Astrocyte (in vitro differentiated cells and primary cell): ENCODE measurements around the gene CDCA5. TPM values are rescaled to one million over a fixed set of nuclear protein-coding genes. Genes with fewer than 3 reads are reported as not detected.

Experiments
- DNase-seq: peaks from one replicate; pipeline ENCODE4 v3.0.0-alpha.2; 2010; ENCODE audit warnings: low read depth
- FAIRE-seq: peaks from 2 replicates; lab custom pipeline; 2011; peaks lifted over from hg19 to GRCh38; lab: Jason Lieb, UNC
- H2AFZ ChIP-seq: 2 replicates; pipeline ENCODE4 v1.6.0; 2012; ENCODE audit warnings: low read depth, low read length, inconsistent platforms
- H3K27ac ChIP-seq: 2 replicates; pipeline ENCODE4 v1.5.1; 2011; ENCODE audit warnings: low read depth, low read length, inconsistent platforms
- H3K27me3 ChIP-seq: 2 replicates; pipeline ENCODE4 v1.6.0; 2011; ENCODE audit warnings: low read length, inconsistent platforms; ENCODE audit not compliant: insufficient read depth
- H3K36me3 ChIP-seq: 2 replicates; pipeline ENCODE4 v1.5.1; 2011; ENCODE audit warnings: low read length, inconsistent platforms; ENCODE audit not compliant: insufficient read depth
- H3K4me1 ChIP-seq: 2 replicates; pipeline ENCODE4 v1.5.1; 2011; ENCODE audit warnings: low read length, inconsistent platforms; ENCODE audit not compliant: insufficient read depth
- H3K4me2 ChIP-seq: 2 replicates; pipeline ENCODE4 v1.6.0; 2012; ENCODE audit warnings: low read length, inconsistent platforms
- H3K4me3 ChIP-seq: 2 replicates; pipeline ENCODE4 v1.5.1; 2011; ENCODE audit warnings: low read depth, mild to moderate bottlenecking, low read length, inconsistent platforms; ENCODE audit not compliant: insufficient read depth
- H3K79me2 ChIP-seq: 2 replicates; pipeline ENCODE4 v1.6.0; 2012; ENCODE audit warnings: mild to moderate bottlenecking, low read length, inconsistent platforms; ENCODE audit not compliant: insufficient read depth
- H3K9ac ChIP-seq: 2 replicates; pipeline ENCODE4 v1.6.0; 2012; ENCODE audit warnings: mild to moderate bottlenecking, low read length, inconsistent platforms
- H3K9me3 ChIP-seq: 2 replicates; pipeline ENCODE4 v1.5.1; 2012; ENCODE audit warnings: low read depth, mild to moderate bottlenecking, low read length, inconsistent platforms; ENCODE audit not compliant: insufficient read depth
- H4K20me1 ChIP-seq: 2 replicates; pipeline ENCODE4 v1.6.0; 2012; ENCODE audit warnings: low read length, inconsistent platforms; ENCODE audit not compliant: insufficient read depth
- H3K27ac Mint-ChIP-seq: one replicate; pipeline ENCODE4 v1.8.0; 2021; ENCODE audit warnings: mild to moderate bottlenecking, mixed read lengths; ENCODE audit not compliant: unreplicated experiment
- H3K27me3 Mint-ChIP-seq: one replicate; pipeline ENCODE4 v1.8.0; 2021; ENCODE audit warnings: low read depth, mixed read lengths; ENCODE audit not compliant: unreplicated experiment
- H3K36me3 Mint-ChIP-seq: one replicate; pipeline ENCODE4 v1.8.0; 2021; ENCODE audit warnings: low read depth, mixed read lengths; ENCODE audit not compliant: unreplicated experiment
- H3K4me1 Mint-ChIP-seq: one replicate; pipeline ENCODE4 v1.8.0; 2021; ENCODE audit warnings: low read depth, mixed read lengths; ENCODE audit not compliant: unreplicated experiment
- H3K4me3 Mint-ChIP-seq: one replicate; pipeline ENCODE4 v1.8.0; 2021; ENCODE audit warnings: mild to moderate bottlenecking, moderate library complexity, mixed read lengths; ENCODE audit not compliant: unreplicated experiment
- H3K9me3 Mint-ChIP-seq: one replicate; pipeline ENCODE4 v1.8.0; 2021; ENCODE audit warnings: mild to moderate bottlenecking, mixed read lengths; ENCODE audit not compliant: unreplicated experiment
- CTCF ChIP-seq: IDR thresholded peaks from 2 replicates; pipeline ENCODE4 v1.5.1; 2011; ENCODE audit warnings: low read depth, mild to moderate bottlenecking, inconsistent platforms, low read length, moderate library complexity; ENCODE audit not compliant: insufficient read depth
- EZH2 ChIP-seq: IDR thresholded peaks from 2 replicates; pipeline ENCODE4 v1.6.1; 2012; ENCODE audit warnings: mild to moderate bottlenecking, low read length, inconsistent platforms; ENCODE audit not compliant: insufficient read depth
- total RNA-seq: library from RNA; stranded (reverse); gene quantifications from 2 replicates; pipeline ENCODE4 v1.2.1, GENCODE V29; 2021

Gene CDCA5
- total RNA-seq, 1 donor from 2014 or later: 6.3 TPM

GRCh38 chr11:65065851-65066250, 18.0 kb downstream of the CDCA5 start:
- no peak overlapping the region for H3K4me3 Mint-ChIP-seq
- TF ChIP-seq EZH2 (no peak), CTCF (no peak)
- H3K27me3 Mint-ChIP-seq: peaks cover 16% of the 10 kb centered on the region
- FAIRE-seq (no peak), DNase-seq (no peak)
- no peaks in the 10 kb centered on the region for H3K4me1 ChIP-seq
- H3K4me3 ChIP-seq: no peak overlapping the region
- H3K36me3 Mint-ChIP-seq: no peaks in the 10 kb centered on the region
- no peak overlapping the region for H2AFZ ChIP-seq
- H3K9me3 ChIP-seq: no peaks in the 10 kb centered on the region
- no peaks in the 10 kb centered on the region for H4K20me1 ChIP-seq
- H3K79me2 ChIP-seq: no peaks in the 10 kb centered on the region
- H3K4me1 Mint-ChIP-seq: peaks cover 2% of the 10 kb centered on the region
- no peaks in the 10 kb centered on the region for H3K9me3 Mint-ChIP-seq
- H3K27ac ChIP-seq: no peak overlapping the region
- H3K27ac Mint-ChIP-seq: no peak overlapping the region
- no peaks in the 10 kb centered on the region for H3K27me3 ChIP-seq
- H3K9ac ChIP-seq: no peak overlapping the region
- H3K36me3 ChIP-seq: no peaks in the 10 kb centered on the region
- no peak overlapping the region for H3K4me2 ChIP-seq

GRCh38 chr11:65064847-65065240, 19.0 kb downstream of the CDCA5 start:
- no peaks in the 10 kb centered on the region for H3K27me3 ChIP-seq
- no peaks in the 10 kb centered on the region for H3K36me3 Mint-ChIP-seq
- TF ChIP-seq CTCF: no peak
- no peak for TF ChIP-seq EZH2
- no peak overlapping the region for H2AFZ ChIP-seq
- H3K36me3 ChIP-seq: no peaks in the 10 kb centered on the region
- H3K4me3 ChIP-seq: no peak overlapping the region
- no peak overlapping the region for H3K4me2 ChIP-seq
- FAIRE-seq: no peak
- H3K4me1 Mint-ChIP-seq: peaks cover 9% of the 10 kb centered on the region
- no peak for DNase-seq
- no peaks in the 10 kb centered on the region for H3K4me1 ChIP-seq
- H3K9me3 ChIP-seq: no peaks in the 10 kb centered on the region
- no peak overlapping the region for H3K27ac ChIP-seq
- H3K4me3 Mint-ChIP-seq: no peak overlapping the region
- H3K27me3 Mint-ChIP-seq: peaks cover 19% of the 10 kb centered on the region
- H3K79me2 ChIP-seq: no peaks in the 10 kb centered on the region
- H3K27ac Mint-ChIP-seq: no peak overlapping the region
- H3K9me3 Mint-ChIP-seq: no peaks in the 10 kb centered on the region
- H3K9ac ChIP-seq: no peak overlapping the region
- H4K20me1 ChIP-seq: no peaks in the 10 kb centered on the region

GRCh38 chr11:65063532-65063931, 20.3 kb downstream of the CDCA5 start:
- no peaks in the 10 kb centered on the region for H3K9me3 ChIP-seq
- H4K20me1 ChIP-seq: no peaks in the 10 kb centered on the region
- peaks cover 27% of the 10 kb centered on the region for H3K27me3 Mint-ChIP-seq
- no peaks in the 10 kb centered on the region for H3K27me3 ChIP-seq
- no peak for TF ChIP-seq CTCF
- TF ChIP-seq EZH2: no peak
- no peaks in the 10 kb centered on the region for H3K9me3 Mint-ChIP-seq
- H3K4me1 ChIP-seq: no peaks in the 10 kb centered on the region
- no peaks in the 10 kb centered on the region for H3K36me3 ChIP-seq
- FAIRE-seq (no peak), DNase-seq (no peak)
- H3K27ac Mint-ChIP-seq: no peak overlapping the region
- no peak overlapping the region for H3K9ac ChIP-seq
- H3K36me3 Mint-ChIP-seq: peaks cover 3% of the 10 kb centered on the region
- no peak overlapping the region for H3K4me3 ChIP-seq
- H3K79me2 ChIP-seq: no peaks in the 10 kb centered on the region
- H3K27ac ChIP-seq: no peak overlapping the region
- H3K4me1 Mint-ChIP-seq: peaks cover 9% of the 10 kb centered on the region
- no peak overlapping the region for H3K4me2 ChIP-seq
- H2AFZ ChIP-seq: no peak overlapping the region
- H3K4me3 Mint-ChIP-seq: no peak overlapping the region
